Osteocyte (in vitro differentiated cells): Measurements from ENCODE around the gene KCNF1. TPM values are rescaled to one million over a fixed set of nuclear protein-coding genes. Genes with fewer than 3 reads are reported as not detected.

ENCODE experiments used
- DNase-seq: peaks from one replicate; pipeline ENCODE4 v3.0.0; 2021; ENCODE audit warnings: mixed read lengths; ENCODE audit not compliant: unreplicated experiment; ENCODE audit errors: extremely low spot score
- H3K27ac Mint-ChIP-seq: one replicate; pipeline ENCODE4 v1.8.0; 2021; ENCODE audit warnings: mild to moderate bottlenecking, mixed read lengths; ENCODE audit not compliant: unreplicated experiment
- H3K27me3 Mint-ChIP-seq: one replicate; pipeline ENCODE4 v1.8.0; 2021; ENCODE audit warnings: mixed read lengths; ENCODE audit not compliant: unreplicated experiment
- H3K36me3 Mint-ChIP-seq: one replicate; pipeline ENCODE4 v1.8.0; 2021; ENCODE audit warnings: mixed read lengths; ENCODE audit not compliant: unreplicated experiment
- H3K4me1 Mint-ChIP-seq: one replicate; pipeline ENCODE4 v1.8.0; 2021; ENCODE audit warnings: mixed read lengths; ENCODE audit not compliant: unreplicated experiment
- H3K4me3 Mint-ChIP-seq: one replicate; pipeline ENCODE4 v1.8.0; 2021; ENCODE audit warnings: mild to moderate bottlenecking, moderate library complexity, mixed read lengths; ENCODE audit not compliant: unreplicated experiment
- H3K9me3 Mint-ChIP-seq: one replicate; pipeline ENCODE4 v1.8.0; 2021; ENCODE audit warnings: mixed read lengths; ENCODE audit not compliant: unreplicated experiment
- CTCF ChIP-seq: fragments of 200-600 bp; sonication (generic); IDR thresholded peaks from 2 replicates; pipeline ENCODE4 v1.5.0; 2021; ENCODE audit warnings: antibody characterized with exemption, mild to moderate bottlenecking, moderate library complexity
- total RNA-seq: library from RNA; stranded (reverse); gene quantifications from 2 replicates; pipeline ENCODE4 v1.2.1, GENCODE V29; 2021

Gene KCNF1
- total RNA-seq, 1 donor from 2014 or later: not detected

GRCh38 chr2:10946394-10946793 lies 34.7 kb downstream of the KCNF1 start:
- peaks cover 19% of the 10 kb centered on the region for H3K4me1 Mint-ChIP-seq
- no peak for DNase-seq
- no peaks in the 10 kb centered on the region for H3K36me3 Mint-ChIP-seq

GRCh38 chr2:10947005-10947440 lies 35.3 kb downstream of the KCNF1 start:
- DNase-seq: no peak
- H3K27me3 Mint-ChIP-seq: no peaks in the 10 kb centered on the region
- H3K27ac Mint-ChIP-seq: no peak overlapping the region
- no peaks in the 10 kb centered on the region for H3K36me3 Mint-ChIP-seq
- H3K4me1 Mint-ChIP-seq: peaks cover 19% of the 10 kb centered on the region
- TF ChIP-seq CTCF: no peak
- no peak overlapping the region for H3K4me3 Mint-ChIP-seq
- H3K9me3 Mint-ChIP-seq: no peaks in the 10 kb centered on the region

More at GRCh38 chr2:10946394-10946793, 34.7 kb downstream of the KCNF1 start:
- Mint-ChIP-seq H3K27ac (no peak overlapping the region), H3K4me3 (no peak overlapping the region), H3K9me3 (no peaks in the 10 kb centered on the region), H3K27me3 (no peaks in the 10 kb centered on the region)
- no peak for TF ChIP-seq CTCF

GRCh38 chr2:10947446-10948187 lies 35.9 kb downstream of the KCNF1 start:
- no peak for TF ChIP-seq CTCF
- no peak for DNase-seq
- no peak overlapping the region for H3K27ac Mint-ChIP-seq
- no peak overlapping the region for H3K4me3 Mint-ChIP-seq
- H3K9me3 Mint-ChIP-seq: no peaks in the 10 kb centered on the region
- H3K36me3 Mint-ChIP-seq: no peaks in the 10 kb centered on the region
- H3K4me1 Mint-ChIP-seq: peaks cover 19% of the 10 kb centered on the region
- no peaks in the 10 kb centered on the region for H3K27me3 Mint-ChIP-seq

GRCh38 chr2:10948188-10948564 lies 36.4 kb downstream of the KCNF1 start:
- Mint-ChIP-seq H3K4me3 (no peak overlapping the region), H3K9me3 (no peaks in the 10 kb centered on the region), H3K4me1 (peaks cover 19% of the 10 kb centered on the region), H3K27me3 (no peaks in the 10 kb centered on the region), H3K36me3 (no peaks in the 10 kb centered on the region), H3K27ac (no peak overlapping the region)
- DNase-seq: no peak
- no peak for TF ChIP-seq CTCF

GRCh38 chr2:10948606-10949230 lies 37.0 kb downstream of the KCNF1 start:
- H3K4me1 Mint-ChIP-seq: peaks cover 19% of the 10 kb centered on the region
- H3K36me3 Mint-ChIP-seq: no peaks in the 10 kb centered on the region
- no peaks in the 10 kb centered on the region for H3K27me3 Mint-ChIP-seq
- TF ChIP-seq CTCF: no peak
- H3K27ac Mint-ChIP-seq: no peak overlapping the region
- no peak overlapping the region for H3K4me3 Mint-ChIP-seq
- DNase-seq: no peak
- no peaks in the 10 kb centered on the region for H3K9me3 Mint-ChIP-seq
